Globus pallidus (tissue), 1 donor: ENCODE results near the gene TNNT2.

ENCODE experiments used
- DNase-seq: peaks from one replicate; pipeline ENCODE4 v3.0.0-alpha.2; 2015; ENCODE audit warnings: low spot score

TNNT2 gene

DNA sequence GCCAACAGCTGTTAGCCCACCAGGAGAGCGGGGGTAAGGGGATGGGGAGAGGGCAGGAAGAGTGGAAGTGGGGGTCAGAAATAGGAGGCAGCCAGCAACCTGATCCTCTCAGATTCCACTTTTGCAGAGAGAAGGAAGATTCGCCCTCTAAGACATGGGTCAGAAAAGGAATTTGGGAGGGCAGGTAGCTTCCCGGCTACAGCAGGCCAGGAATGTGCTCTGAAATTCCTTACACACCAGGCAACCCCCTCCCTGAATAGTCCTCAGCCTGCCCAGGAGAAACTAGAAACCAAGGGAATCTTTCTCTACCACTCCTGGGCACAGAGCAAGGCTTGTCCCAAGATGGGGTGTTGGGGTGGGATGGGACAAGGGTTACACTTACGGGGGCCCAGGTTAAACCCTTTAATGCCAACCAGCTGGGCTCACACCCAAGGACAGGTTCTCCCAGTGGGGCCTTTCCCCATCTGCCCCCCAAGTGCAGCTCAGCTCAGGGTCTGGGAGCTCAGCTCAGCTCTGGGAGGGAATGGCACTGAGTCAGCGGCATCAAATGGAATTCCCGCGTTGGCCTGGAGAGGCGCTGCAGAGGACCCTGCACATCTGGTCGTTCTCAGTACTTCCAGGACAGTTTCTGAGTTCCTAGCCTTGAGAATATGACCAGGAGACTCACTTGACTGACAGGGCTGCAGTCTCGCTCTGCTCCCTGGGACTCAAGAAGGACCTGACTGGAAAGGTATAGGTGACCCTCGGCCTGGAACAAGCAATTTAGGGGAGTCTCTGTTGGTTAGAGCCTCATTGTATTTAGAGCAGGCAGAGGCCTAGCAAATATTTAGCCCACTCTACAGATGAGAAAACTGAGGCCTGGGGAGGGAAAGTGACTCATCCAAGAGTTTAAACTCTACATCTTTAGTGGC lies 761 bp downstream of the TNNT2 start:
- no peak for DNase-seq

GRCh38 chr1:201376107-201376463 lies 1.4 kb downstream of the TNNT2 start:
- DNase-seq = no peak

GRCh38 chr1:201375169-201375568 lies 2.3 kb downstream of the TNNT2 start:
- DNase-seq = no peak

DNA sequence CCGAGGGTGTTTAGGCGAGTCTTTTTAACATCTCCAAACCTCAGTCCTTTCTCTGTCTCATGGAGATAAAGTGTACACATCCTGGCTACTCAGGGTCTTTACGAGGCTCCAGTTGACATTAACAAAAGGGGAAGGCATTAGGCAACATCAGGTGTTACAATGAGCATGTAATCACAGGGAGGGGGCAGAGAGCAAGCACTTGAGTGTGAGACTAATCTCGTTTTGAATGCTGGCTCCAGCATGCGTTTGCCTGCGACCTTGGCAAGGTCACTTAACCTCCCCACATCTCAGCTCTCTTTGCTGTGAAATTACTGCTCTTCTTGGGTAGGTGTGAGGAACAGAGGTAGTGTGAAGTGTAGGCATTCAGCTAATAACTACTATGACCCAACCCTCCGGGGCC lies 3.1 kb downstream of the TNNT2 start:
- no peak for DNase-seq

- no peak for DNase-seq
These were observed 5.7 kb downstream of the TNNT2 start for GRCh38 chr1:201371792-201372191.

GRCh38 chr1:201371276-201371675 lies 6.2 kb downstream of the TNNT2 start:
- no peak for DNase-seq

DNA sequence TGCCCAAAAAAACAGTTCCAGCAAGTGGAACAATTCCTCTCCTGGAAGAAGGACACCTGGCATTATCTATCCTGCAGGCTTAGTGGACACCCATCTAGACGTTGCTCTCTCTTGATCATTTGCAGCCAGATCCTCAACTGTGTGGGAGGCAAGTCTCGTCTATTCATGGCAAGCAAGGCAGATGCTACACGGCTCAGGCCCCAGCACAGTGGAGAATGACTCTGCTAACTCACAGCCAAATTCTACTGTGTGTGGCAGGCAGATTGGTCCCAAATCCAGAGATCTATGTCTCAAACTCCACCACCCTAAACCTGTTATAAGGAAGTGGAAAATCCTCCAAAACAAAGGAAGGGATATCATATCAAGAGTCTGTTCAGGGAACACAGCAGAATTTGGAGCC lies 7.0 kb downstream of the TNNT2 start:
- DNase-seq = no peak

GRCh38 chr1:201369209-201369608 lies 8.3 kb downstream of the TNNT2 start:
- no peak for DNase-seq

DNA sequence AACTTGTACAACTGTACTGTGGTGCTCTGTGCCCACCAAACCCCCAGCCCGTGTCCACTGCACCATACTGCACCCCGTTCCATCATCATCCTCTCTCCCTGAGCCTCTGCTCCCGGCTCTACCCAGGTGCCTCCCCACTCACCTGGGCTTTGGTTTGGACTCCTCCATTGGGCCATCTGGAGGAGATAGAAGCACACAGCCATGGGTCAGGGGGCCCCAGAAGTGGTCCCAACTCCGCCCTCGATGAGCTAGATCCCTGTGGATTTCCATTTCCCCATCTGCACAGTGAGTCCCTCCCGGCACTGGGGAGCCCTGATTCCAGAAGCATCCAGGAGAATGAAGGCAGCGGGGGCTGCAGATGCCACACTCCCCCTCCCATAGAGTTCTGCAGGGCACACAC lies 10.8 kb downstream of the TNNT2 start:
- no peak for DNase-seq

DNA sequence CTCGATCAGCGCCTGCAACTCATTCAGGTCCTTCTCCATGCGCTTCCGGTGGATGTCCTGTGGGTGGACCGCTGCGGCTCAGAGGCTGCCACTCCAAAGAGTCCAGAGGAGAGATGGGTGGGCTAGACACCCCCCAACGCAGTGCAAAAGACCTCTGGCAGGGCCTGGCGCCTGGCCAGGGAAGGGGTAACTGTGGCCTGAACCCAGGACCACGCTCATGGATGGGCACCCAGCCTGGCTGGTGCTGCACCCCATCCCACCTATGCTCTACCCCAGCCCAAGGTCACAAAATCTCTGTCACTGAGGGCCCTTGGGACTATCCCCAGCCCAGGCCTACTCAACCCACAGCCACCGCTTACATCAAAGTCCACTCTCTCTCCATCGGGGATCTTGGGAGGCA lies 12.2 kb downstream of the TNNT2 start:
- no peak for DNase-seq

GRCh38 chr1:201364808-201365105 lies 12.7 kb downstream of the TNNT2 start:
- no peak for DNase-seq

GRCh38 chr1:201363467-201363866 lies 14.0 kb downstream of the TNNT2 start:
- DNase-seq = no peak

DNA sequence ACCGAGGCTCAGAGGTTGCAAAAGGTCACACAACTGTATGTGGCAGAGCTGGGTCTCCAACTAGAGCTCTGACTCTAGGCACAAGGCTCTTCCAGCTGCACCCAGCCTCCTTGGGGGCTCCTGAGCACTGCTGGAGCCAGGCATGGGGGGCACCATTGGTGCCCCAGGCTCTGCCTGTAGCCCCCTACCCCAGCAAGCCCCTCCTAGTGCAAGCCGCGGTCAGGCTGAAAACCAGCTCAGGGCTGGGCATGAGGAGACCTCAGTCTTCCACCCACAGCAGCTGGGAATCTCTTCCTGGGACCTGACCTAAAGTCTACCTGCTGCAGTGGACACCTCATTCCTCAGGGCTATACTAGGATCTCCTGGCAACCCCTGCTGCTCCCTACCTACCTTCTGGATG lies 14.6 kb downstream of the TNNT2 start:
- no peak for DNase-seq

- no peak for DNase-seq
These were observed 15.6 kb downstream of the TNNT2 start for GRCh38 chr1:201361652-201362504.

GRCh38 chr1:201360901-201361651 lies 16.4 kb downstream of the TNNT2 start:
- DNase-seq = no peak

DNA sequence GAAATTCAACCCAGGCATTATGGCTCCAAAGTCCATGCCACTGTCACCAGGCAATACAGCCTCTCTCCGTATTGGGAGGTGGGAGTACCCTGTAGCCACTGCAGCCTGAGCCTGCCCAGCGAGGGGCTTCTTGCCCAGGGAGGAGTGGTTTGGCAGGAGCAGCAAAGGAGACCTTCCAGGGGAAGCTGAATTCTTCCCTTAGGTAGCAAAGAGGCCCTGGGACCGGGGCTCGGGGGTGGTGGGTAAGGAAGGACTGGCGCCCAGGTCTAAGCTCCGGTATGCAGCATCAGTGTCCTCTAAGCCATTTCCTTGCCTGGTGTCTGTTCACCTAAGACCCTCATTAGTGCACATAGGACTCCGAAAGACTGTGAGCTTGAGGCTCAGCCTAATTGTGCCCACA lies 17.0 kb downstream of the TNNT2 start:
- DNase-seq = no peak

DNA sequence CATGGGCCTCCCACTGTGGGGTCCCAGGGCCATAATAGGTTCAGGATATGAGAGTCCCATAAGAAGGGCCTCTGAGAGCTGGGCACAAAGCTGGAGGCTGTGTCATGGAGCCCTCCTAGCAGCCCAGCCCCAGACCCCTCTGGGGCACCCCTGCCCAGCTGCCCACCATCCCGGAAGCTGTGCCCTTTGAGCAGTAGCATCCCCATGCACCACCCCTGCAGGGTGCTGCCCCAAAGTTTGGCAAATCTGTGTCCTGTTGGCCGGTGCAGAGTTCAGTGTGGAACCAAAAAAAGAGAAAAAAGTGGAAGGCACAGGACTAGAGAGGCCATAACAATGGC lies 17.6 kb downstream of the TNNT2 start:
- DNase-seq = no peak

DNA sequence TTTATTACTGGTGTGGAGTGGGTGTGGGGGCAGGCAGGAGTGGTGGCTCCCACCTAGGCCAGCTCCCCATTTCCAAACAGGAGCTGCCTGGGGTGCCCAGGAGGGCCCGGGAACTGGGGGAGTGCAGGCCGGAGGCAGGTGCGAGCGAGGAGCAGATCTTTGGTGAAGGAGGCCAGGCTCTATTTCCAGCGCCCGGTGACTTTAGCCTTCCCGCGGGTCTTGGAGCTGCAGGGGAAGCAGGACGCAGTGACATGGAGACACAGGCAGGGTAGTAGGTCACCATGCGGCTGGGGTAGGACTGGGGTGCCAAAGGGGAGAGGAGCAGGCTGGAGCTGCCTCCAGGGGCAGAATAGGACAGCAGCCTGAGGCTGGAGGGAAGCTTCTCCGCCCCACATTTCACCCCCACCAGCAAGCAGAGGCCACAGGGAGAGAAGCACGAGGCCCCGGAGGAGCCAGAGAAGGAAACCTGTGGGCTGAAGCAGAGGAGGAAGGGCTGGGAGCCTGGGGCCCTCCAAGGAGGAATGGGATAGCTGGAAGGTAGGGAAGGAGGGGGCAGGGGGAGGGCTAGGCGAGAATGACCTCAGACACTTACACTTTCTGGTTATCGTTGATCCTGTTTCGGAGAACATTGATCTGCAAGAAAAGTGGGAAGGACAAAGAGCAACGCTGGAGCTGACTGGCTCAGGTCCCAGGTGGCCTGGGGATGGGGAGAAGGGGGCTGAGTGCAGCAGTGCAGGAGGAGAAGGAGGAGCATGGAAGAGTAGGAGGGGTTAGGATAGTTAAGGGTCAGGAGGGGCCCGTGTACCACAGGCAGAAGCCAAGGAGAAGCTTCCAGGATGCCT lies 18.2 kb downstream of the TNNT2 start:
- no peak for DNase-seq

DNA sequence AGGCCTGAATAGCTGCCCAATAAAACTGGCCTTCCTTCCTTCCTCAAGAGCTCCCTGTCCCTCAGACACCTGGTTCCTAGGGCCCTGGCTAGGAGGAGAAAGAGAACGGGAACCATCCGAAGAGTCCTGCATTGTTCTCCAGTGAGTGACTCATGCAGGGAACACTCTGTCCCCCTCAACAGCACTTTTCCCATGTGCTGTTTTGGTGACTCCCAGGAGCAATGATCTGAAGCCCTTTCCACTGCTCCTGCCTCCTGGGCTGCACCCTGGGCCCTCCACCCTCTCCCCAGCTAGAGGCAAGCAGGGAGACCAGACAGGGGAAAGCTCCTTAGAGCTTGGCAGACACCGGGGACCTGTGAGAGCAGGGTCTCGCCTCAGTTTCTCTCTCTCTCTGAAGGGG lies 18.9 kb downstream of the TNNT2 start:
- no peak for DNase-seq

DNA sequence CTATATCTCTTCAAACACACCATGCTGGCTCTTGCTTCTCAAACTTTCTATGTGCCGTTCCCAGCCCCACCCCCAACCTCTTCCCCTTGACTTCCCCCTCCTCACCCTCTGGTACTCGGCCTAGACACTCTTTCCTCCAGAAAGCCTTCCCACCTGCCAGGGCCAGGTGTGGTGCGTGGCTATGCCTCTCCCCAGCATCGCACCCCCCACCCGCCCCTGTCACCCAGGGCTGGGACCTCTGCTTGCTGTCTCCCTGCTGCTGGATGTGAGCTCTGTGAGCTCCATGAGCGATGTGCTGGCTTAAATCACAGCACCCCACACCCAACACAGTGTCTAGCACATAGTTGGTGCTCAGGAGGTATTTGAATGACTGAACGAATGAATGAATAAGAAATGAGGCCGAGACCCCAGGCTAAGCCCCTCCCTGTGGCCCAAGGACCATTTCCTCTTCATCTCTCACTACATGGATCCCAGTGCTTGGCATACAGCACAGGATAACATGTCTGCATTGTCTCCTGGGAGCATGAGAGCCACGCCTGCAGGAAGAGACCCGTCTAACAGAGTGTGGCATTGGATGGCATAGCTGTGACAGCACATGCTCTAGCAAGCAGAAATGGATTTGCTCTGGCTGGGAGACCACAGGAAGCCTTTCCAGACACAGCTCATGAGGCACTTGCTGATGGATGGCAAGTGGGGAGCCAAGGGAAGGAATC lies 19.7 kb downstream of the TNNT2 start:
- no peak for DNase-seq

DNA sequence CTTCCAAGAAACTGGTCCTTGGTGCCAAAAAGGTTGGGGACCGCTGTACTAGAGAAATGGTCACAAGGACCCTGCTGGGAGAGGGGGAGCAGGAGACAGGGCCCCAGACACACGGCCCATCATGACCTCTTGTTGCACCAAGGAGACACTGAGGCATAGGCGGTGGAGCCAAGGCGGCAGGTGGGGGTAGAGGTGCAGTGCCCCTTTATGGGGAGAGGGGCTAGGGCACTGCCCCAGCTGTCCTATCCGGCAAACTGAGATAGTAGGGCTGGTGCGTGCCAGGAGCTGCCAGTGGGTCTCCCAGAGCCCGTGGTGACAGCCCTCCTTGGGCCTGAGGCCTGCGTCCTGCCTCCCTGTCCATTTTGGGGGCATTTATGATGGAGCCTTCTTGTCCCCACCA lies 20.3 kb downstream of the TNNT2 start:
- no peak for DNase-seq
